Liver (tissue), 9 donors: ENCODE results near the gene CHST3. TPM values are rescaled to one million over a fixed set of nuclear protein-coding genes. Genes with fewer than 3 reads are reported as not detected.

Source experiments
- DNase-seq: peaks from one replicate; pipeline ENCODE4 v3.0.0-alpha.2; 2017; ENCODE audit warnings: low spot score
- H3K27ac ChIP-seq, 2 donors: one replicate each; pipeline ENCODE4 v1.7.0; 2013; ENCODE audit warnings: inconsistent platforms in 2 of 2, low read length in 2 of 2, control low read depth in 1 of 2, low read depth in 1 of 2, mild to moderate bottlenecking in 1 of 2
- H3K27me3 ChIP-seq, 4 donors: one replicate each; pipeline versions ENCODE4 v1.6.1 to v1.7.0; 2013; ENCODE audit warnings: low read length in 3 of 4, inconsistent platforms in 1 of 4, mild to moderate bottlenecking in 1 of 4, moderate library complexity in 1 of 4; ENCODE audit not compliant: control insufficient read depth in 4 of 4, insufficient read depth in 4 of 4
- H3K36me3 ChIP-seq, 4 donors: one replicate each; pipeline versions ENCODE4 v1.6.1 to v1.7.0; 2013; ENCODE audit warnings: low read length in 3 of 4, mild to moderate bottlenecking in 3 of 4, low read depth in 1 of 4, moderate library complexity in 1 of 4; ENCODE audit not compliant: control insufficient read depth in 4 of 4, insufficient read depth in 3 of 4
- H3K4me1 ChIP-seq, 4 donors: one replicate each; pipeline versions ENCODE4 v1.6.1 to v1.7.0; 2013; ENCODE audit warnings: low read length in 3 of 4, mild to moderate bottlenecking in 3 of 4, moderate library complexity in 1 of 4; ENCODE audit not compliant: control insufficient read depth in 4 of 4, insufficient read depth in 4 of 4
- H3K4me3 ChIP-seq, 3 donors: one replicate each; pipeline versions ENCODE4 v1.6.1 to v1.7.0; 2013; ENCODE audit warnings: low read length in 3 of 3, control low read depth in 1 of 3, low read depth in 1 of 3, mild to moderate bottlenecking in 1 of 3
- H3K9ac ChIP-seq, 2 donors: one replicate each; pipeline ENCODE4 v1.7.0; 2013; ENCODE audit warnings: low read length in 2 of 2, mild to moderate bottlenecking in 2 of 2, moderate library complexity in 2 of 2, control low read depth in 1 of 2, low read depth in 1 of 2
- H3K9me3 ChIP-seq, 4 donors: one replicate each; pipeline versions ENCODE4 v1.6.1 to v1.7.0; 2013; ENCODE audit warnings: low read length in 3 of 4; ENCODE audit not compliant: control insufficient read depth in 4 of 4
- EGR1 ChIP-seq, 2 donors: IDR thresholded peaks; 2 replicates each; pipeline ENCODE4 v1.6.1; 2016 to 2018; ENCODE audit warnings: antibody characterized with exemption in 2 of 2, low read depth in 2 of 2
- FOXA1 ChIP-seq: IDR thresholded peaks from 2 replicates; pipeline ENCODE4 v1.6.1; 2016; ENCODE audit warnings: antibody characterized with exemption
- FOXA2 ChIP-seq: IDR thresholded peaks from 2 replicates; pipeline ENCODE4 v1.6.1; 2016; ENCODE audit warnings: antibody characterized with exemption
- GABPA ChIP-seq, 2 donors: IDR thresholded peaks in 1 of 2; conservative IDR thresholded peaks in 1 of 2; 2 replicates each; pipeline ENCODE4 v1.6.1; 2016; ENCODE audit warnings: antibody characterized with exemption in 2 of 2, mild to moderate bottlenecking in 1 of 2, moderate library complexity in 1 of 2
- HNF4A ChIP-seq, 2 donors: conservative IDR thresholded peaks; 2 replicates each; pipeline ENCODE4 v1.6.1; 2016; ENCODE audit warnings: antibody characterized with exemption in 2 of 2, mild to moderate bottlenecking in 2 of 2
- JUND ChIP-seq, 2 donors: IDR thresholded peaks; 2 replicates each; pipeline ENCODE4 v1.6.1; 2016; ENCODE audit warnings: antibody characterized with exemption in 2 of 2
- NR2F2 ChIP-seq: IDR thresholded peaks from 2 replicates; pipeline ENCODE4 v1.6.1; 2016; ENCODE audit warnings: antibody characterized with exemption
- RAD21 ChIP-seq, 2 donors: IDR thresholded peaks; 2 replicates each; pipeline ENCODE4 v1.6.1; 2016; ENCODE audit warnings: antibody characterized with exemption in 2 of 2, mild to moderate bottlenecking in 2 of 2
- RXRA ChIP-seq, 2 donors: IDR thresholded peaks; 2 replicates each; pipeline ENCODE4 v1.6.1; 2017 to 2018; ENCODE audit warnings: antibody characterized with exemption in 2 of 2, mild to moderate bottlenecking in 1 of 2
- SP1 ChIP-seq: IDR thresholded peaks from 2 replicates; pipeline ENCODE4 v1.6.1; 2018; ENCODE audit warnings: antibody characterized with exemption, mild to moderate bottlenecking
- YY1 ChIP-seq: IDR thresholded peaks from 2 replicates; pipeline ENCODE4 v1.6.1; 2016; ENCODE audit warnings: antibody characterized with exemption, mild to moderate bottlenecking
- WGBS: extraction: QIAGEN DNeasy Blood & Tissue Kit; methylation state at CpG from one replicate; pipeline ENCODE4 v1.1.7; 2013; 5-methylcytosine and 5-hydroxymethylcytosine counted together
- polyA plus RNA-seq, 2 donors: library from polyadenylated mRNA; stranded (reverse) in 1 of 2; unstranded in 1 of 2; fragments of 200-250 nt in 1 of 2; fragments of >200 nt in 1 of 2; fragmentation: Nextera tagmentation in 1 of 2; extraction: Ambion mirVana in 1 of 2; gene quantifications; one replicate each; pipeline versions ENCODE4 v1.2.1 to v1.2.3, GENCODE V29; 2013 to 2015
- total RNA-seq, 2 donors: library from RNA; depleted of rRNA; stranded (reverse); fragments of >200 nt; gene quantifications; one replicate each; pipeline ENCODE4 v1.2.3, GENCODE V29; 2014
- TF ChIP-seq, protein P1 (sequence below): IDR thresholded peaks from 2 replicates; pipeline ENCODE4 v1.6.1; 2016; ENCODE audit warnings: antibody characterized with exemption, mild to moderate bottlenecking
- TF ChIP-seq, protein P2 (sequence below): IDR thresholded peaks from 2 replicates; pipeline ENCODE4 v1.6.1; 2016; ENCODE audit warnings: antibody characterized with exemption
- TF ChIP-seq, protein P3 (sequence below): IDR thresholded peaks from 2 replicates; pipeline ENCODE4 v1.6.1; 2016; ENCODE audit warnings: antibody characterized with exemption
- TF ChIP-seq, protein P4 (sequence below): IDR thresholded peaks from 2 replicates; pipeline ENCODE4 v1.6.1; 2016; ENCODE audit warnings: antibody characterized with exemption
- TF ChIP-seq, protein P5 (sequence below): fragments of 150-350 bp; IDR thresholded peaks from 2 replicates; pipeline ENCODE4 v1.5.1; 2017; ENCODE audit warnings: improper control_type of control experiment, low read depth, low read length; ENCODE audit not compliant: missing input control
- donor health status: healthy.
- donor health status: healthy.
- donor health status: healthy.
- donor health status: healthy.
- donor health status: healthy.

Gene CHST3
- total and polyA plus RNA-seq, 4 donors: 0.29 to 4.3 (median 1.5) TPM

DNA sequence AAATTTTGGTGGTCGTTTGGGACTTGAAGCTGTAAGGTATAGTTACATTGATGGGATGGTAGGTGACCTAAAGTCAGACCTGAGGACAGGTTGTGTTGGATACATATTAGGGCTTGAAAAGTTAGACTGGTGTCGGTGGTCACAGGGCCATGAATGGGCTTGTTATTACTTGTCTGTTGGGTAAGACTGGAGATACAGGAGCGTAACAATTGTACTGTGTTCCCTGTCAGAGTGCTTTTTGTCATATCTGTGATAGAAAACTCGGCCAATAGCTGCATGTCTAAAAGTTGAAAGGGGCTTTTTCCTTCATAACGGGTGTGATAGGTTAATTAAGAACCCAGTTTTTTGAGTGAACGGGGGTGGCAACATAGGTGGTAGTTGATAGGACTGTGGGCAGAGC is 13.5 kb upstream of the CHST3 start:
- no peak overlapping the region for H3K27ac ChIP-seq
- H3K4me1 ChIP-seq: no peaks in the 10 kb centered on the region
- WGBS: 85% methylated on average over 6 of the region's 6 CpGs
- peaks cover 0 to 2% (median 0%) of the 10 kb centered on the region in 4 donors for H3K9me3 ChIP-seq
- TF ChIP-seq, protein P1, sequence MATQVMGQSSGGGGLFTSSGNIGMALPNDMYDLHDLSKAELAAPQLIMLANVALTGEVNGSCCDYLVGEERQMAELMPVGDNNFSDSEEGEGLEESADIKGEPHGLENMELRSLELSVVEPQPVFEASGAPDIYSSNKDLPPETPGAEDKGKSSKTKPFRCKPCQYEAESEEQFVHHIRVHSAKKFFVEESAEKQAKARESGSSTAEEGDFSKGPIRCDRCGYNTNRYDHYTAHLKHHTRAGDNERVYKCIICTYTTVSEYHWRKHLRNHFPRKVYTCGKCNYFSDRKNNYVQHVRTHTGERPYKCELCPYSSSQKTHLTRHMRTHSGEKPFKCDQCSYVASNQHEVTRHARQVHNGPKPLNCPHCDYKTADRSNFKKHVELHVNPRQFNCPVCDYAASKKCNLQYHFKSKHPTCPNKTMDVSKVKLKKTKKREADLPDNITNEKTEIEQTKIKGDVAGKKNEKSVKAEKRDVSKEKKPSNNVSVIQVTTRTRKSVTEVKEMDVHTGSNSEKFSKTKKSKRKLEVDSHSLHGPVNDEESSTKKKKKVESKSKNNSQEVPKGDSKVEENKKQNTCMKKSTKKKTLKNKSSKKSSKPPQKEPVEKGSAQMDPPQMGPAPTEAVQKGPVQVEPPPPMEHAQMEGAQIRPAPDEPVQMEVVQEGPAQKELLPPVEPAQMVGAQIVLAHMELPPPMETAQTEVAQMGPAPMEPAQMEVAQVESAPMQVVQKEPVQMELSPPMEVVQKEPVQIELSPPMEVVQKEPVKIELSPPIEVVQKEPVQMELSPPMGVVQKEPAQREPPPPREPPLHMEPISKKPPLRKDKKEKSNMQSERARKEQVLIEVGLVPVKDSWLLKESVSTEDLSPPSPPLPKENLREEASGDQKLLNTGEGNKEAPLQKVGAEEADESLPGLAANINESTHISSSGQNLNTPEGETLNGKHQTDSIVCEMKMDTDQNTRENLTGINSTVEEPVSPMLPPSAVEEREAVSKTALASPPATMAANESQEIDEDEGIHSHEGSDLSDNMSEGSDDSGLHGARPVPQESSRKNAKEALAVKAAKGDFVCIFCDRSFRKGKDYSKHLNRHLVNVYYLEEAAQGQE: no peak
- TF ChIP-seq, protein P2, sequence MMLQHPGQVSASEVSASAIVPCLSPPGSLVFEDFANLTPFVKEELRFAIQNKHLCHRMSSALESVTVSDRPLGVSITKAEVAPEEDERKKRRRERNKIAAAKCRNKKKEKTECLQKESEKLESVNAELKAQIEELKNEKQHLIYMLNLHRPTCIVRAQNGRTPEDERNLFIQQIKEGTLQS: no peak
- TF ChIP-seq, protein P3, sequence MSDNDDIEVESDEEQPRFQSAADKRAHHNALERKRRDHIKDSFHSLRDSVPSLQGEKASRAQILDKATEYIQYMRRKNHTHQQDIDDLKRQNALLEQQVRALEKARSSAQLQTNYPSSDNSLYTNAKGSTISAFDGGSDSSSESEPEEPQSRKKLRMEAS: no peak
- TF ChIP-seq RAD21 (IDR thresholded peaks at IDR 0.05) (no peak), YY1 (no peak), RXRA (IDR thresholded peaks at IDR 0.05) (no peak), FOXA1 (no peak), NR2F2 (no peak), JUND (IDR thresholded peaks at IDR 0.05) (no peak), SP1 (no peak), HNF4A (conservative IDR thresholded peaks at IDR 0.05) (no peak), EGR1 (IDR thresholded peaks at IDR 0.05; ENCODE audit: low read depth in 2 of 2) (no peak), FOXA2 (no peak)
- TF ChIP-seq, protein P4, sequence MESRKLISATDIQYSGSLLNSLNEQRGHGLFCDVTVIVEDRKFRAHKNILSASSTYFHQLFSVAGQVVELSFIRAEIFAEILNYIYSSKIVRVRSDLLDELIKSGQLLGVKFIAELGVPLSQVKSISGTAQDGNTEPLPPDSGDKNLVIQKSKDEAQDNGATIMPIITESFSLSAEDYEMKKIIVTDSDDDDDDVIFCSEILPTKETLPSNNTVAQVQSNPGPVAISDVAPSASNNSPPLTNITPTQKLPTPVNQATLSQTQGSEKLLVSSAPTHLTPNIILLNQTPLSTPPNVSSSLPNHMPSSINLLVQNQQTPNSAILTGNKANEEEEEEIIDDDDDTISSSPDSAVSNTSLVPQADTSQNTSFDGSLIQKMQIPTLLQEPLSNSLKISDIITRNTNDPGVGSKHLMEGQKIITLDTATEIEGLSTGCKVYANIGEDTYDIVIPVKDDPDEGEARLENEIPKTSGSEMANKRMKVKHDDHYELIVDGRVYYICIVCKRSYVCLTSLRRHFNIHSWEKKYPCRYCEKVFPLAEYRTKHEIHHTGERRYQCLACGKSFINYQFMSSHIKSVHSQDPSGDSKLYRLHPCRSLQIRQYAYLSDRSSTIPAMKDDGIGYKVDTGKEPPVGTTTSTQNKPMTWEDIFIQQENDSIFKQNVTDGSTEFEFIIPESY: no peak
- TF ChIP-seq, protein P5, sequence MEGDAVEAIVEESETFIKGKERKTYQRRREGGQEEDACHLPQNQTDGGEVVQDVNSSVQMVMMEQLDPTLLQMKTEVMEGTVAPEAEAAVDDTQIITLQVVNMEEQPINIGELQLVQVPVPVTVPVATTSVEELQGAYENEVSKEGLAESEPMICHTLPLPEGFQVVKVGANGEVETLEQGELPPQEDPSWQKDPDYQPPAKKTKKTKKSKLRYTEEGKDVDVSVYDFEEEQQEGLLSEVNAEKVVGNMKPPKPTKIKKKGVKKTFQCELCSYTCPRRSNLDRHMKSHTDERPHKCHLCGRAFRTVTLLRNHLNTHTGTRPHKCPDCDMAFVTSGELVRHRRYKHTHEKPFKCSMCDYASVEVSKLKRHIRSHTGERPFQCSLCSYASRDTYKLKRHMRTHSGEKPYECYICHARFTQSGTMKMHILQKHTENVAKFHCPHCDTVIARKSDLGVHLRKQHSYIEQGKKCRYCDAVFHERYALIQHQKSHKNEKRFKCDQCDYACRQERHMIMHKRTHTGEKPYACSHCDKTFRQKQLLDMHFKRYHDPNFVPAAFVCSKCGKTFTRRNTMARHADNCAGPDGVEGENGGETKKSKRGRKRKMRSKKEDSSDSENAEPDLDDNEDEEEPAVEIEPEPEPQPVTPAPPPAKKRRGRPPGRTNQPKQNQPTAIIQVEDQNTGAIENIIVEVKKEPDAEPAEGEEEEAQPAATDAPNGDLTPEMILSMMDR: no peak
- H3K9ac ChIP-seq: no peak overlapping the region
- H3K4me3 ChIP-seq: no peak overlapping the region
- no peaks in the 10 kb centered on the region for H3K27me3 ChIP-seq
- no peak for DNase-seq
- no peaks in the 10 kb centered on the region for H3K36me3 ChIP-seq

DNA sequence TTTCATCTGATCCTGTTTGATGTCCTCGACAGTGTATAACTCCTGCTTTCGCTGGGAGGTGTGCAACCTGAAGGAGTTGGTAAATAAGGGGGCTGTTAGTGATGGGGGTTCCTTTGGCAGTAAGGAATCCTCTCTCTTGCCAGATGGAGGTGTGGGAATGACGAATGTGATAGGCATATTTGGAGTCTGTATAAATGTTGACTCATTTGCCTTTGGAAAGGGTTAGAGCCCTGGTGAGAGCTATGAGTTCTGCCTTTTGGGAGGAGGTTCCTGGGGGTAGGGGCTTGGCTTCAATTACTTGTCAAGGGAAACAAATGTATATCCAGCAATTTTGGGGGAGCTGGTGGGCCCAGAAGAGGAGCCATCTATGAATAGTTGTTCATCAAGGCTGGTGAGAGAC is 11.4 kb upstream of the CHST3 start:
- no peaks in the 10 kb centered on the region for H3K36me3 ChIP-seq
- H3K4me1 ChIP-seq: peaks cover 0 to 4% (median 0%) of the 10 kb centered on the region in 4 donors
- no peak for DNase-seq
- 57% methylated on average over 3 of the region's 3 CpGs for WGBS
- no peak for TF ChIP-seq HNF4A (conservative IDR thresholded peaks at IDR 0.05)
- no peak for TF ChIP-seq GABPA (IDR thresholded peaks at IDR 0.05 in 1 of 2, conservative IDR thresholded peaks at IDR 0.05 in 1 of 2)
- TF ChIP-seq EGR1 (IDR thresholded peaks at IDR 0.05; ENCODE audit: low read depth in 2 of 2): no peak
- TF ChIP-seq, protein P4: no peak
- TF ChIP-seq, protein P5: no peak
- no peak for TF ChIP-seq RAD21 (IDR thresholded peaks at IDR 0.05)
- TF ChIP-seq FOXA2: no peak
- no peak overlapping the region for H3K27ac ChIP-seq
- H3K9me3 ChIP-seq: no peaks in the 10 kb centered on the region
- no peak overlapping the region for H3K9ac ChIP-seq
- no peaks in the 10 kb centered on the region for H3K27me3 ChIP-seq
- no peak overlapping the region for H3K4me3 ChIP-seq
